Keratinocyte (primary cell): ENCODE results near the gene PAGR1. TPM values are rescaled to one million over a fixed set of nuclear protein-coding genes. Genes with fewer than 3 reads are reported as not detected.

Experiments used
- DNase-seq: peaks from one replicate; pipeline ENCODE4 v3.0.0-alpha.2; 2011; ENCODE audit warnings: low read depth, missing footprints, low spot score
- FAIRE-seq: peaks from 2 replicates; lab custom pipeline; 2011; peaks lifted over from hg19 to GRCh38; lab: Jason Lieb, UNC
- H2AFZ ChIP-seq: 2 replicates; pipeline ENCODE4 v1.6.0; 2012; ENCODE audit warnings: low read length, control low read depth, inconsistent platforms; ENCODE audit not compliant: control insufficient read depth
- H3K27ac ChIP-seq: 2 replicates; pipeline ENCODE4 v1.5.1; 2011; ENCODE audit warnings: low read length; ENCODE audit not compliant: control insufficient read depth, insufficient read depth
- H3K27me3 ChIP-seq: 3 replicates; pipeline ENCODE4 v1.6.0; 2011; ENCODE audit warnings: low read length; ENCODE audit not compliant: control insufficient read depth, insufficient read depth; ENCODE audit errors: extremely low read depth
- H3K36me3 ChIP-seq, 2 experiments: 2 replicates in 1 of 2; 3 replicates in 1 of 2; pipeline ENCODE4 v1.5.1; 2011; ENCODE audit warnings: low read length in 2 of 2, mild to moderate bottlenecking in 1 of 2; ENCODE audit not compliant: control insufficient read depth in 2 of 2, insufficient read depth in 2 of 2; ENCODE audit errors: extremely low read depth in 1 of 2
- H3K4me1 ChIP-seq: 3 replicates; pipeline ENCODE4 v1.5.1; 2011; ENCODE audit warnings: low read length; ENCODE audit not compliant: control insufficient read depth, insufficient read depth; ENCODE audit errors: extremely low read depth
- H3K4me2 ChIP-seq: 3 replicates; pipeline ENCODE4 v1.6.0; 2011; ENCODE audit warnings: low read depth, low read length; ENCODE audit not compliant: control insufficient read depth, insufficient read depth; ENCODE audit errors: extremely low read depth
- H3K4me3 ChIP-seq, 3 experiments: fragments of 200-600 bp in 1 of 3; sonication (generic) in 1 of 3; 2 replicates in 2 of 3; 3 replicates in 1 of 3; pipeline ENCODE4 v1.5.1; 2011 to 2016; ENCODE audit warnings: low read length in 3 of 3, mild to moderate bottlenecking in 3 of 3, control low read depth in 2 of 3, inconsistent platforms in 1 of 3, low read depth in 1 of 3, mixed read lengths in 1 of 3, mixed run types in 1 of 3, moderate library complexity in 1 of 3; ENCODE audit not compliant: control insufficient read depth in 2 of 3, insufficient read depth in 2 of 3; ENCODE audit errors: extremely low read depth in 1 of 3
- H3K79me2 ChIP-seq: 2 replicates; pipeline ENCODE4 v1.6.0; 2012; ENCODE audit warnings: low read length; ENCODE audit not compliant: control insufficient read depth, insufficient read depth
- H3K9ac ChIP-seq: 3 replicates; pipeline ENCODE4 v1.6.0; 2011; ENCODE audit warnings: low read length; ENCODE audit not compliant: control insufficient read depth, insufficient read depth; ENCODE audit errors: extremely low read depth
- H3K9me1 ChIP-seq: 3 replicates; pipeline ENCODE4 v1.6.0; 2011; ENCODE audit warnings: low read length; ENCODE audit not compliant: control insufficient read depth, insufficient read depth; ENCODE audit errors: extremely low read depth
- H3K9me3 ChIP-seq: 2 replicates; pipeline ENCODE4 v1.5.1; 2012; ENCODE audit warnings: low read depth, low read length; ENCODE audit not compliant: control insufficient read depth
- H4K20me1 ChIP-seq: 3 replicates; pipeline ENCODE4 v1.6.0; 2011; ENCODE audit warnings: low read length; ENCODE audit not compliant: control insufficient read depth, insufficient read depth; ENCODE audit errors: extremely low read depth
- EZH2 ChIP-seq: IDR thresholded peaks from one replicate; pipeline ENCODE4 v1.6.1; 2012; ENCODE audit warnings: inconsistent platforms, mild to moderate bottlenecking, low read length, moderate library complexity
- dilution Hi-C: fragments of 300-500 bp; cut with MboI; formaldehyde crosslinking; loops from one replicate; pipeline ENCODE4 v1.7.0; 2020; ENCODE audit warnings: low sequenced_read_pairs; ENCODE audit not compliant: extremely low pct_ligation_motif_present
- polyA plus RNA-seq, 5 experiments: library from polyadenylated mRNA; depleted of rRNA in 3 of 5; stranded (reverse) in 3 of 5; stranded (forward) in 1 of 5; unstranded in 1 of 5; fragments of >200 nt; gene quantifications; 1 replicate in 1 of 5; 2 replicates in 3 of 5; 3 replicates in 1 of 5; pipeline versions ENCODE4 v1.2.1 to v1.2.3, GENCODE V29; 2011 to 2012; ENCODE audit warnings: missing spikeins in 2 of 5, low read depth in 1 of 5, low replicate concordance in 1 of 5
- TF ChIP-seq, protein P1 (sequence below), 3 experiments: IDR thresholded peaks in 1 of 3; conservative IDR thresholded peaks in 1 of 3; optimal IDR thresholded peaks in 1 of 3; 2 replicates in 2 of 3; 3 replicates in 1 of 3; pipeline versions ENCODE3 to v1.5.1; 2011; ENCODE audit warnings: low read length in 3 of 3, mild to moderate bottlenecking in 3 of 3, moderate library complexity in 2 of 3, control low read depth in 1 of 3, inconsistent platforms in 1 of 3; ENCODE audit not compliant: insufficient read depth in 2 of 3; ENCODE audit errors: extremely low read depth in 1 of 3

The PAGR1 gene
- polyA plus RNA-seq, 1 donor (not counting 4 experiments of a cell fraction or from before 2014, with no cell fraction given): 13.6 TPM

DNA sequence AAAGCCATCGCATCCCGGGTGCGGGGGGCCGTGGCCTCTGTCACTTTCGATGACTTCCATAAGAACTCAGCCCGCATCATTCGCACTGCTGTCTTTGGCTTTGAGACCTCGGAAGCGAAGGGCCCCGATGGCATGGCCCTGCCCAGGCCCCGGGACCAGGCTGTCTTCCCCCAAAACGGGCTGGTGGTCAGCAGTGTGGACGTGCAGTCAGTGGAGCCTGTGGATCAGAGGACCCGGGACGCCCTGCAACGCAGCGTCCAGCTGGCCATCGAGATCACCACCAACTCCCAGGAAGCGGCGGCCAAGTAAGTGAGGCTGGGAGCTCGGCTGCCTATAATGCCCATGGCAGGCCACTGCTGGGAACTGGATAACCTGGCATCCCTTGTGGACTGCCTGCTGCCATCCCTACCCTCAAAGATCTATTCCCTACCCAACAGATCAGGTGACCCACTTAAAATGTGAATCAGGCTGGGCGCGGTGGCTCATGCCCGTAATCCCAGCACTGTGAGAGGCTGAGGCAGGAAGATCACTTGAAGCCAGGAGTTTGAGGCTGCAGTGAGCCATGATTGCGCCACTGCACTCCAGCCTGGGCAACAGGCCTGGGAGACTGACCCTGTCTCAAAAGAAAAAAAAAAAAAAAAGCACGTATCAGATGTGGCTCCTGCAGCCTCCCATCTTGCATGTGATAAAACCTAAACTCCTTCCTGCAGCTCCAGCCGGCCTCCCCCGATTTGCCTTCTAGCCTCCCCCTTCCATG, 28.8 kb downstream of the PAGR1 start:
- no peaks in the 10 kb centered on the region for H3K9me3 ChIP-seq
- no peak overlapping the region for H3K4me3 ChIP-seq
- H3K27me3 ChIP-seq: no peaks in the 10 kb centered on the region
- H3K9ac ChIP-seq: no peak overlapping the region
- dilution Hi-C loops: no loop called here
- no peak overlapping the region for H2AFZ ChIP-seq
- peaks cover 28 to 48% of the 10 kb centered on the region in 2 experiments for H3K36me3 ChIP-seq
- no peaks in the 10 kb centered on the region for H3K4me1 ChIP-seq
- TF ChIP-seq EZH2: no peak
- TF ChIP-seq, protein P1, sequence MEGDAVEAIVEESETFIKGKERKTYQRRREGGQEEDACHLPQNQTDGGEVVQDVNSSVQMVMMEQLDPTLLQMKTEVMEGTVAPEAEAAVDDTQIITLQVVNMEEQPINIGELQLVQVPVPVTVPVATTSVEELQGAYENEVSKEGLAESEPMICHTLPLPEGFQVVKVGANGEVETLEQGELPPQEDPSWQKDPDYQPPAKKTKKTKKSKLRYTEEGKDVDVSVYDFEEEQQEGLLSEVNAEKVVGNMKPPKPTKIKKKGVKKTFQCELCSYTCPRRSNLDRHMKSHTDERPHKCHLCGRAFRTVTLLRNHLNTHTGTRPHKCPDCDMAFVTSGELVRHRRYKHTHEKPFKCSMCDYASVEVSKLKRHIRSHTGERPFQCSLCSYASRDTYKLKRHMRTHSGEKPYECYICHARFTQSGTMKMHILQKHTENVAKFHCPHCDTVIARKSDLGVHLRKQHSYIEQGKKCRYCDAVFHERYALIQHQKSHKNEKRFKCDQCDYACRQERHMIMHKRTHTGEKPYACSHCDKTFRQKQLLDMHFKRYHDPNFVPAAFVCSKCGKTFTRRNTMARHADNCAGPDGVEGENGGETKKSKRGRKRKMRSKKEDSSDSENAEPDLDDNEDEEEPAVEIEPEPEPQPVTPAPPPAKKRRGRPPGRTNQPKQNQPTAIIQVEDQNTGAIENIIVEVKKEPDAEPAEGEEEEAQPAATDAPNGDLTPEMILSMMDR (optimal IDR thresholded peaks at IDR 0.05 in 1 of 3, IDR thresholded peaks at IDR 0.05 in 1 of 3, conservative IDR thresholded peaks at IDR 0.05 in 1 of 3; ENCODE audit: extremely low read depth in 1 of 3, insufficient read depth in 2 of 3, low read length in 3 of 3): no peak
- no peaks in the 10 kb centered on the region for H3K79me2 ChIP-seq
- no peaks in the 10 kb centered on the region for H3K9me1 ChIP-seq
- H3K4me2 ChIP-seq: no peak overlapping the region
- DNase-seq: no peak
- no peaks in the 10 kb centered on the region for H4K20me1 ChIP-seq
- no peak for FAIRE-seq
- H3K27ac ChIP-seq: no peak overlapping the region

DNA sequence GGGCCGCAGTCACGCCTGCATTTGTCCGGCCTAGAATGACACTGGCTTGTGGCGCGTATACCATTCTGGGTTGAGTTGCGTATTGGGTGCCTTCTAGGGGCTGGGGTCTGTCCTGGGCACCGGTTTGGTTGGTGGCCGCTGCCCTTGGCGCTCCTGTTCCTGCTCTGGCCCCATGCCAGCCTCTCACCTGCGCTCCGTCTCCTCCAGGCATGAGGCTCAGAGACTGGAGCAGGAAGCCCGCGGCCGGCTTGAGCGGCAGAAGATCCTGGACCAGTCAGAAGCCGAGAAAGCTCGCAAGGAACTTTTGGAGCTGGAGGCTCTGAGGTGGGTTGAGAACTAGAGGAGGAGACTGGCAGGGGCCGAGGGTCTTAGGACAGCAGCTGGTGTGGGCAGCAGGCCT, 29.7 kb downstream of the PAGR1 start:
- Histone ChIP-seq H2AFZ (no peak overlapping the region), H4K20me1 (no peaks in the 10 kb centered on the region), H3K9ac (no peak overlapping the region), H3K79me2 (no peaks in the 10 kb centered on the region), H3K4me3 (no peak overlapping the region), H3K27me3 (no peaks in the 10 kb centered on the region), H3K9me1 (no peaks in the 10 kb centered on the region), H3K9me3 (no peaks in the 10 kb centered on the region), H3K27ac (no peak overlapping the region), H3K36me3 (peaks cover 26 to 41% of the 10 kb centered on the region in 2 experiments), H3K4me1 (no peaks in the 10 kb centered on the region), H3K4me2 (no peak overlapping the region)
- DNase-seq (no peak), FAIRE-seq (no peak)
- dilution Hi-C loops: no loop called here
- TF ChIP-seq EZH2: no peak
- TF ChIP-seq, protein P1 (optimal IDR thresholded peaks at IDR 0.05 in 1 of 3, IDR thresholded peaks at IDR 0.05 in 1 of 3, conservative IDR thresholded peaks at IDR 0.05 in 1 of 3; ENCODE audit: extremely low read depth in 1 of 3, insufficient read depth in 2 of 3, low read length in 3 of 3): no peak
